Endothelial cell of umbilical vein (primary cell): Measurements from ENCODE around the gene FCSK. TPM values are rescaled to one million over a fixed set of nuclear protein-coding genes. Genes with fewer than 3 reads are reported as not detected.

ENCODE experiments used
- BruUV-seq: library from RNA; stranded (reverse); fragments of 400-500 nt; replicated peaks from 2 replicates; lab custom pipeline; 2021; lab: Mats Ljungman, UMichigan
- CTCF ChIA-PET: fragments of 300-600, 350-600 bp; sonication (Branson Sonifier 250); formaldehyde crosslinking; loops from one replicate; lab custom pipeline; 2021; ENCODE audit warnings: antibody characterized with exemption, inconsistent platforms; lab: Charles Lee
- POLR2A ChIA-PET: fragments of 300-600, 350-600 bp; sonication (Branson Sonifier 250); formaldehyde crosslinking; loops from one replicate; lab custom pipeline; 2021; ENCODE audit warnings: antibody characterized with exemption, inconsistent platforms; lab: Charles Lee
- DNase-seq: peaks from one replicate; pipeline ENCODE4 v3.0.0-alpha.2; 2011; ENCODE audit warnings: low read depth, low spot score
- FAIRE-seq: peaks from 2 replicates; lab custom pipeline; 2011; peaks lifted over from hg19 to GRCh38; lab: Jason Lieb, UNC
- H2AFZ ChIP-seq: 2 replicates; pipeline ENCODE4 v1.6.0; 2012; ENCODE audit warnings: low read depth, low read length, control low read depth, inconsistent platforms
- H3K27ac ChIP-seq: 2 replicates; pipeline ENCODE4 v1.5.1; 2011; ENCODE audit warnings: low read depth, mild to moderate bottlenecking, control low read depth, low read length, moderate library complexity; ENCODE audit not compliant: insufficient read depth
- H3K27me3 ChIP-seq, 2 experiments: 2 replicates each; pipeline versions ENCODE4 v1.6.0 to v1.6.1; 2011; ENCODE audit warnings: low read length in 2 of 2, mixed read lengths in 1 of 2; ENCODE audit not compliant: control insufficient read depth in 2 of 2, insufficient read depth in 2 of 2
- H3K36me3 ChIP-seq, 2 experiments: 2 replicates in 1 of 2; 3 replicates in 1 of 2; pipeline ENCODE4 v1.5.1; 2011; ENCODE audit warnings: low read length in 2 of 2, mild to moderate bottlenecking in 1 of 2, moderate library complexity in 1 of 2; ENCODE audit not compliant: control insufficient read depth in 2 of 2, insufficient read depth in 2 of 2; ENCODE audit errors: extremely low read depth in 1 of 2
- H3K4me1 ChIP-seq: 3 replicates; pipeline ENCODE4 v1.5.1; 2011; ENCODE audit warnings: mild to moderate bottlenecking, low read length; ENCODE audit not compliant: control insufficient read depth, insufficient read depth; ENCODE audit errors: extremely low read depth
- H3K4me2 ChIP-seq: 2 replicates; pipeline ENCODE4 v1.6.1; 2011; ENCODE audit warnings: low read length, control low read depth, mixed read lengths; ENCODE audit not compliant: insufficient read depth
- H3K4me3 ChIP-seq, 3 experiments: fragments of 200-600 bp in 1 of 3; sonication (generic), shearing (Covaris generic) in 1 of 3; replicated peaks in 1 of 3; 2 replicates each; pipeline ENCODE4 v1.5.1; 2011 to 2016; ENCODE audit warnings: control low read depth in 3 of 3, low read length in 3 of 3, mild to moderate bottlenecking in 2 of 3, inconsistent platforms in 1 of 3, low read depth in 1 of 3, moderate library complexity in 1 of 3; ENCODE audit not compliant: insufficient read depth in 1 of 3
- H3K79me2 ChIP-seq: 2 replicates; pipeline ENCODE4 v1.6.0; 2012; ENCODE audit warnings: low read length, inconsistent platforms; ENCODE audit not compliant: control insufficient read depth, insufficient read depth
- H3K9ac ChIP-seq: replicated peaks from 2 replicates; pipeline ENCODE3; 2011; ENCODE audit warnings: low read length, control low read depth; ENCODE audit not compliant: insufficient read depth; ENCODE audit errors: extremely low read depth
- H3K9me1 ChIP-seq: replicated peaks from 3 replicates; pipeline ENCODE4 v1.6.0; 2011; ENCODE audit warnings: mild to moderate bottlenecking, low read length; ENCODE audit not compliant: control insufficient read depth, insufficient read depth; ENCODE audit errors: extremely low read depth
- H3K9me3 ChIP-seq: replicated peaks from 2 replicates; pipeline ENCODE4 v1.5.1; 2012; ENCODE audit warnings: low read length, inconsistent platforms; ENCODE audit not compliant: control insufficient read depth, insufficient read depth
- H4K20me1 ChIP-seq: replicated peaks from 2 replicates; pipeline ENCODE3; 2011; ENCODE audit warnings: mild to moderate bottlenecking, low read length; ENCODE audit not compliant: control insufficient read depth, insufficient read depth; ENCODE audit errors: extremely low read depth
- EZH2 ChIP-seq: IDR thresholded peaks from 2 replicates; pipeline ENCODE4 v1.6.1; 2012; ENCODE audit warnings: borderline replicate concordance, low read depth, mild to moderate bottlenecking, moderate library complexity, low read length, inconsistent platforms; ENCODE audit not compliant: severe bottlenecking
- JUN ChIP-seq: IDR thresholded peaks from 2 replicates; pipeline ENCODE4 v1.6.1; 2011; ENCODE audit warnings: borderline replicate concordance, low read depth; ENCODE audit not compliant: insufficient read length, insufficient read depth
- MAX ChIP-seq: IDR thresholded peaks from 2 replicates; pipeline ENCODE4 v1.6.1; 2011; ENCODE audit not compliant: insufficient read depth, insufficient read length
- MYC ChIP-seq: IDR thresholded peaks from one replicate; pipeline ENCODE4 v1.6.1; 2011; ENCODE audit warnings: mild to moderate bottlenecking, low read depth, low read length
- POLR2A ChIP-seq: IDR thresholded peaks from 2 replicates; pipeline ENCODE4 v1.6.1; 2012; ENCODE audit warnings: low read depth, mild to moderate bottlenecking, control low read depth, low read length
- POLR2AphosphoS5 ChIP-seq: IDR thresholded peaks from 2 replicates; pipeline ENCODE4 v1.6.1; 2012; ENCODE audit warnings: low read depth, mild to moderate bottlenecking, control low read depth, low read length, moderate library complexity; ENCODE audit not compliant: insufficient read depth
- dilution Hi-C: fragments of 300-500 bp; cut with MboI; formaldehyde crosslinking; loops from one replicate; pipeline ENCODE4 v1.15.0; 2019; ENCODE audit warnings: low sequenced_read_pairs; ENCODE audit not compliant: extremely low pct_ligation_motif_present
- intact Hi-C: fragments of 100-400 bp; cut with micrococcal nuclease; formaldehyde crosslinking; loops from one replicate; pipeline ENCODE4 v1.10.0; 2022
- polyA plus RNA-seq, 4 experiments: library from polyadenylated mRNA; depleted of rRNA in 3 of 4; stranded (reverse) in 3 of 4; unstranded in 1 of 4; fragments of >200 nt; gene quantifications; 2 replicates each; pipeline versions ENCODE4 v1.2.1 to v1.2.3, GENCODE V29; 2011 to 2012; ENCODE audit warnings: missing spikeins in 1 of 4
- total RNA-seq: library from RNA; stranded (reverse); gene quantifications from 2 replicates; pipeline ENCODE4 v1.2.3, GENCODE V29; 2021

FCSK gene
- total and polyA plus RNA-seq, 2 donors (not counting 3 experiments of a cell fraction or from before 2014, with no cell fraction given), result 12.4 to 18.0 TPM

GRCh38 chr16:70472786-70473433, 18.5 kb downstream of the FCSK start:
- no peaks in the 10 kb centered on the region for H3K27me3 ChIP-seq
- H3K4me1 ChIP-seq, result peaks cover 14% of the 10 kb centered on the region
- no TSS peak for BruUV-seq
- no peaks in the 10 kb centered on the region for H4K20me1 ChIP-seq
- H3K36me3 ChIP-seq, result no peaks in the 10 kb centered on the region
- intact Hi-C loops, result no loop called here
- TF ChIP-seq EZH2 (no peak), MYC (no peak), JUN (no peak), MAX (no peak), POLR2A (no peak), POLR2AphosphoS5 (no peak)
- no peak for FAIRE-seq
- H3K27ac ChIP-seq, result no peak overlapping the region
- no peaks in the 10 kb centered on the region for H3K9me3 ChIP-seq
- no peak overlapping the region for H3K4me2 ChIP-seq
- no peaks in the 10 kb centered on the region for H3K9me1 ChIP-seq
- H3K4me3 ChIP-seq, result no peak overlapping the region
- no peak overlapping the region for H2AFZ ChIP-seq
- POLR2A ChIA-PET, result interaction anchor here (0.6 kb wide), 1 partner anchor 39 kb away, joined by 3 read pairs; no protein-coding TSS in a partner anchor
- dilution Hi-C loops, result no loop called here
- DNase-seq, result no peak
- CTCF ChIA-PET, result interaction anchor here (1.2 kb wide), 1 partner anchor 103 kb away, joined by 4 read pairs; no protein-coding TSS in a partner anchor
- no peak overlapping the region for H3K9ac ChIP-seq
- H3K79me2 ChIP-seq, result no peaks in the 10 kb centered on the region
